ENCODE data around the gene NCKIPSD. TPM values are rescaled to one million over a fixed set of nuclear protein-coding genes. Genes with fewer than 3 reads are reported as not detected.

NCKIPSD gene
- total and polyA plus RNA-seq, 2 donors (not counting 3 experiments of a cell fraction or from before 2014, with no cell fraction given): 12.8 to 19.1 TPM

DNA sequence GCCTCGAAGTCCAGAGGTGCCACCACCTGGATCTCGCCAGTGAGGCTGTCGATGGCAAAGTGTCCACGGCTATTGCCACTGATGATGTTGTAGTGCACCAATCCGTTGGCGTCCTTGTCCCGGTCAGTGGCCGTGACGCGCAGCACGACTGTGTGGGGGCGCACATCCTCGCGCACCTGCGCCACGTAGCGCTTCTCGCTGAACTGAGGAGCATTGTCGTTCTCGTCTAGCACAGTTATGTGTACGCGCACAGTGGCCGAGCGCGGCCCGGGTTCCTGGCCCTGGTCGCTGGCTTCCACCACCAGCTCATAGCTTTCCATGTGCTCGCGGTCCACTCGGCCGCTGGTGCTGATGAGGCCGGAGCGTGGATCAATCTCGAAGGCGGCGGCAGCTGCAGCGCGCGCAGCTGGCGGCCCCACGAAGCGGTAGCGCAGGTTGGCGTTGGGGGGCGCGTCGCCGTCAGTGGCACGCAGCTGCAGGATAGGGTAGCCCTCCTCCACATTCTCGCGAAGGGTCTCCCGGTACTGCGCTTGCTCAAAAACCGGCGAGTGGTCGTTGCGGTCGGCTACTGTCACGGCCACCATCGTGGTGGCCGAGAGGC is 24.8 kb downstream of the NCKIPSD start:
- dilution Hi-C loops (cut with MboI; ENCODE audit: extremely low pct_ligation_motif_present, low sequenced_read_pairs) (no loop called here), intact Hi-C loops (cut with micrococcal nuclease) (no loop called here)
- BruUV-seq (replicated peaks): no TSS peak
- Histone ChIP-seq H3K36me3 (ENCODE audit: control insufficient read depth in 2 of 2, extremely low read depth in 1 of 2, insufficient read depth in 2 of 2, low read length in 2 of 2) (no peaks in the 10 kb centered on the region), H3K9me1 (replicated peaks; ENCODE audit: control insufficient read depth, extremely low read depth, insufficient read depth, low read length) (no peaks in the 10 kb centered on the region), H4K20me1 (replicated peaks; ENCODE audit: control insufficient read depth, extremely low read depth, insufficient read depth, low read length) (no peaks in the 10 kb centered on the region), H2AFZ (ENCODE audit: low read depth, low read length) (no peak overlapping the region), H3K27ac (ENCODE audit: insufficient read depth, low read depth, low read length) (no peak overlapping the region), H3K9me3 (replicated peaks; ENCODE audit: control insufficient read depth, insufficient read depth, low read length) (no peaks in the 10 kb centered on the region), H3K79me2 (ENCODE audit: control insufficient read depth, insufficient read depth, low read length) (no peaks in the 10 kb centered on the region), H3K4me3 (replicated peaks in 1 of 3; ENCODE audit: insufficient read depth in 1 of 3, low read depth in 1 of 3, low read length in 3 of 3) (no peak overlapping the region), H3K4me1 (ENCODE audit: control insufficient read depth, extremely low read depth, insufficient read depth, low read length) (peaks cover 12% of the 10 kb centered on the region), H3K4me2 (ENCODE audit: insufficient read depth, low read length) (no peak overlapping the region), H3K27me3 (ENCODE audit: control insufficient read depth in 2 of 2, insufficient read depth in 2 of 2, low read length in 2 of 2) (peaks cover 8 to 10% of the 10 kb centered on the region in 2 experiments), H3K9ac (replicated peaks; ENCODE audit: extremely low read depth, insufficient read depth, low read length) (no peak overlapping the region)
- CTCF ChIA-PET: interaction anchor here (2.9 kb wide), 1 partner anchor 25 kb away, joined by 20 read pairs; the partner anchor contains the start of gene SLC26A6
- POLR2A ChIA-PET: no interaction called here
- DNase-seq (ENCODE audit: low read depth, low spot score): no peak
- FAIRE-seq: no peak
- TF ChIP-seq, protein P1, sequence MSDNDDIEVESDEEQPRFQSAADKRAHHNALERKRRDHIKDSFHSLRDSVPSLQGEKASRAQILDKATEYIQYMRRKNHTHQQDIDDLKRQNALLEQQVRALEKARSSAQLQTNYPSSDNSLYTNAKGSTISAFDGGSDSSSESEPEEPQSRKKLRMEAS (IDR thresholded peaks at IDR 0.05; ENCODE audit: insufficient read depth, insufficient read length): no peak
- peak; percentile 16 for TF ChIP-seq EZH2 (IDR thresholded peaks at IDR 0.05; ENCODE audit: borderline replicate concordance, low read depth, low read length, severe bottlenecking)

DNA sequence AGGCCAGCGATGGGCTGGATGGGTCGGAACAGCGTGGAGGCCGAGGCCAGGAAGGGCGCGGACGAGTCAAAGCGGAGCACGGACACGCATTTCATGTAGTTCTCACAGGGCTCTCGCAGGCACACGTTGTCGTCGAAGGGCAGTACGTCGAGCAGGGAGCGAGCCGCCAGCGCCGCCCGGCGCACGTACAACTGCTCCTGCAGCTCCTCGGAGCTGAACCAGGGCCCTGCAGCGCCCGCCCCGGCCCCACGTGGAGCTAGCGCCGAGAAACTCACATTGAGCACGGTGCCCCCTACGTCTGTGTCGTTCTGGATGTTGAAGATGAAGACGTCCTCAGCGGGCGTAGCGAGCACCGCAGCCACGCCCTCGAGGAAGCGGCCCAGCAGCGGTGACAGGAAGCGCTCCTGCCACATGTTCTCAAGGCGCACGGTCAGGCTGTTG is 28.9 kb downstream of the NCKIPSD start:
- Histone ChIP-seq H3K9ac (replicated peaks; ENCODE audit: extremely low read depth, insufficient read depth, low read length) (no peak overlapping the region), H3K9me1 (replicated peaks; ENCODE audit: control insufficient read depth, extremely low read depth, insufficient read depth, low read length) (no peaks in the 10 kb centered on the region), H3K36me3 (ENCODE audit: control insufficient read depth in 2 of 2, extremely low read depth in 1 of 2, insufficient read depth in 2 of 2, low read length in 2 of 2) (no peaks in the 10 kb centered on the region), H3K79me2 (ENCODE audit: control insufficient read depth, insufficient read depth, low read length) (no peaks in the 10 kb centered on the region), H4K20me1 (replicated peaks; ENCODE audit: control insufficient read depth, extremely low read depth, insufficient read depth, low read length) (no peaks in the 10 kb centered on the region), H2AFZ (ENCODE audit: low read depth, low read length) (peak overlapping the region; percentile 92), H3K4me2 (ENCODE audit: insufficient read depth, low read length) (peak overlapping the region; percentile 35), H3K27ac (ENCODE audit: insufficient read depth, low read depth, low read length) (no peak overlapping the region), H3K27me3 (ENCODE audit: control insufficient read depth in 2 of 2, insufficient read depth in 2 of 2, low read length in 2 of 2) (peaks cover 0 to under 1% of the 10 kb centered on the region in 2 experiments), H3K9me3 (replicated peaks; ENCODE audit: control insufficient read depth, insufficient read depth, low read length) (no peaks in the 10 kb centered on the region), H3K4me3 (replicated peaks in 1 of 3; ENCODE audit: insufficient read depth in 1 of 3, low read depth in 1 of 3, low read length in 3 of 3) (peak overlapping the region in 2 of 3 experiments; percentile 18 to 46), H3K4me1 (ENCODE audit: control insufficient read depth, extremely low read depth, insufficient read depth, low read length) (peaks cover 7% of the 10 kb centered on the region)
- ChIA-PET POLR2A (no interaction called here), CTCF (interaction anchor here (0.7 to 5.1 kb wide), 6 partner anchors 12 to 257 kb away, joined by 3 to 32 read pairs (median 3); partner anchors contain the start of genes NCKIPSD, PFKFB4 and SLC26A6)
- TF ChIP-seq, protein P2, sequence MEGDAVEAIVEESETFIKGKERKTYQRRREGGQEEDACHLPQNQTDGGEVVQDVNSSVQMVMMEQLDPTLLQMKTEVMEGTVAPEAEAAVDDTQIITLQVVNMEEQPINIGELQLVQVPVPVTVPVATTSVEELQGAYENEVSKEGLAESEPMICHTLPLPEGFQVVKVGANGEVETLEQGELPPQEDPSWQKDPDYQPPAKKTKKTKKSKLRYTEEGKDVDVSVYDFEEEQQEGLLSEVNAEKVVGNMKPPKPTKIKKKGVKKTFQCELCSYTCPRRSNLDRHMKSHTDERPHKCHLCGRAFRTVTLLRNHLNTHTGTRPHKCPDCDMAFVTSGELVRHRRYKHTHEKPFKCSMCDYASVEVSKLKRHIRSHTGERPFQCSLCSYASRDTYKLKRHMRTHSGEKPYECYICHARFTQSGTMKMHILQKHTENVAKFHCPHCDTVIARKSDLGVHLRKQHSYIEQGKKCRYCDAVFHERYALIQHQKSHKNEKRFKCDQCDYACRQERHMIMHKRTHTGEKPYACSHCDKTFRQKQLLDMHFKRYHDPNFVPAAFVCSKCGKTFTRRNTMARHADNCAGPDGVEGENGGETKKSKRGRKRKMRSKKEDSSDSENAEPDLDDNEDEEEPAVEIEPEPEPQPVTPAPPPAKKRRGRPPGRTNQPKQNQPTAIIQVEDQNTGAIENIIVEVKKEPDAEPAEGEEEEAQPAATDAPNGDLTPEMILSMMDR (IDR thresholded peaks at IDR 0.05; ENCODE audit: extremely low read depth in 1 of 2, insufficient read depth in 1 of 2, low read depth in 1 of 2, low read length in 2 of 2): no peak
- TF ChIP-seq EZH2 (IDR thresholded peaks at IDR 0.05; ENCODE audit: borderline replicate concordance, low read depth, low read length, severe bottlenecking) (no peak), MYC (IDR thresholded peaks at IDR 0.05; ENCODE audit: low read depth, low read length) (no peak), FOS (IDR thresholded peaks at IDR 0.05; ENCODE audit: borderline replicate concordance, insufficient read depth, low read length) (no peak), POLR2AphosphoS5 (IDR thresholded peaks at IDR 0.05; ENCODE audit: insufficient read depth, low read depth, low read length) (no peak), GATA2 (IDR thresholded peaks at IDR 0.05; ENCODE audit: insufficient read depth, insufficient read length, low read depth, low read length) (no peak), JUN (IDR thresholded peaks at IDR 0.05; ENCODE audit: borderline replicate concordance, insufficient read depth, insufficient read length, low read depth) (no peak), POLR2A (IDR thresholded peaks at IDR 0.05; ENCODE audit: low read depth, low read length) (no peak)
- TF ChIP-seq, protein P1 (IDR thresholded peaks at IDR 0.05; ENCODE audit: insufficient read depth, insufficient read length): no peak
- dilution Hi-C loops (cut with MboI; ENCODE audit: extremely low pct_ligation_motif_present, low sequenced_read_pairs) (no loop called here), intact Hi-C loops (cut with micrococcal nuclease) (loop anchor here (1.0 to 2.0 kb wide), 5 partner anchors 22 to 256 kb away; partner anchors contain the start of genes SLC26A6 and UQCRC1)
- DNase-seq (ENCODE audit: low read depth, low spot score) (no peak), FAIRE-seq (no peak)
- BruUV-seq (replicated peaks): no TSS peak

All from endothelial cell of umbilical vein (primary cell).